Right lobe of liver (tissue), 6 donors: ENCODE measurements around the gene WFDC8. TPM values are rescaled to one million over a fixed set of nuclear protein-coding genes. Genes with fewer than 3 reads are reported as not detected.

Experiments
- ATAC-seq, 4 donors: fragments of 200-7000 bp; cut with Tn5 transposase; one replicate each; pipeline ENCODE4 v1.9.1; 2020; ENCODE audit warnings: mild to moderate bottlenecking in 4 of 4, moderate library complexity in 4 of 4
- DNase-seq, 3 donors: peaks; one replicate each; pipeline ENCODE4 v3.0.0-alpha.2; 2020
- H3K27ac ChIP-seq, 3 donors: fragments of 200-600 bp; one replicate each; pipeline ENCODE4 v1.8.0; 2022
- H3K27me3 ChIP-seq, 2 donors: fragments of 200-600 bp; one replicate each; pipeline ENCODE4 v1.8.0; 2022
- H3K36me3 ChIP-seq, 4 donors: fragments of 200-600 bp; sonication (generic) in 1 of 4; one replicate each; pipeline versions ENCODE4 v1.5.1 to v1.8.0; 2017 to 2022; ENCODE audit warnings: control low read depth in 1 of 4
- H3K4me1 ChIP-seq, 4 donors: fragments of 200-600 bp; sonication (generic) in 1 of 4; one replicate each; pipeline versions ENCODE4 v1.5.1 to v1.8.0; 2017 to 2022; ENCODE audit warnings: control low read depth in 1 of 4
- H3K4me3 ChIP-seq, 3 donors: fragments of 200-600 bp; one replicate each; pipeline ENCODE4 v1.8.0; 2022
- H3K9me3 ChIP-seq, 4 donors: fragments of 200-600 bp; sonication (generic) in 1 of 4; one replicate each; pipeline versions ENCODE4 v1.5.1 to v1.8.0; 2017 to 2022; ENCODE audit warnings: control low read depth in 1 of 4
- CTCF ChIP-seq, 4 donors: fragments of 200-600 bp in 3 of 4; fragments of 450-650 bp in 1 of 4; IDR thresholded peaks; one replicate each; pipeline versions ENCODE4 v1.5.1 to v1.8.0; 2016 to 2022; ENCODE audit warnings: antibody characterized with exemption in 4 of 4, mild to moderate bottlenecking in 2 of 4
- POLR2A ChIP-seq: fragments of 450-650 bp; IDR thresholded peaks from one replicate; pipeline ENCODE4 v1.6.1; 2017; ENCODE audit warnings: antibody characterized with exemption, mild to moderate bottlenecking
- WGBS: methylation state at CpG from one replicate; pipeline ENCODE4 v1.1.6; 2018; ENCODE audit warnings: low coverage, low lambda C conversion rate; ENCODE audit not compliant: insufficient coverage; ENCODE audit errors: missing lambda C conversion rate; 5-methylcytosine and 5-hydroxymethylcytosine counted together
- intact Hi-C, 2 donors: fragments of 100-400 bp; cut with DNase I; formaldehyde crosslinking; loops; one replicate each; pipeline versions ENCODE4 v1.11.2 to v1.14.1; 2022
- total RNA-seq, 6 experiments: library from RNA; depleted of rRNA in 2 of 6; stranded (reverse); fragments of >200 nt in 2 of 6; fragmentation: NEBNext Ultra II Directional in 3 of 6; extraction: Animal tissue kit (Norgen Biotek cat#: 25700) in 3 of 6; gene quantifications; one replicate each; pipeline versions ENCODE4 v1.1.0 to v1.2.4, GENCODE V29; 2016 to 2023
- donor health status: DM: no; HTN: yes; CAD: no.
- donor health status: DM: no; HTN: no; CAD: no.
- donor health status: DM: no; HTN: no; CAD: no.
- donor health status: DM: no; HTN: yes; CAD: no.
- donor health status: DM: no; HTN: yes; CAD: no.

WFDC8 gene
- total RNA-seq, 6 experiments from 2014 or later, result not detected

- peak in 3 of 4 donors; percentile 13 to 30 (median 26) for TF ChIP-seq CTCF (IDR thresholded peaks at IDR 0.05)
- no peak for TF ChIP-seq POLR2A
- Histone ChIP-seq H3K9me3 (no peaks in the 10 kb centered on the region), H3K36me3 (no peaks in the 10 kb centered on the region), H3K27me3 (no peaks in the 10 kb centered on the region), H3K4me1 (no peaks in the 10 kb centered on the region), H3K27ac (no peak overlapping the region), H3K4me3 (no peak overlapping the region)
- ATAC-seq (peak in 2 of 4 donors; percentile 32 to 41), DNase-seq (no peak)
- 14% methylated on average over 5 of the region's 5 CpGs for WGBS
- intact Hi-C loops, result loop anchor here in 1 of 2 donors (10.0 kb wide), 1 partner anchor 229 kb away; no protein-coding TSS in a partner anchor
These were observed 33.2 kb downstream of the WFDC8 start for GRCh38 chr20:45545754-45546453.

GRCh38 chr20:45545351-45545750 lies 33.7 kb downstream of the WFDC8 start:
- Histone ChIP-seq H3K4me1 (no peaks in the 10 kb centered on the region), H3K27me3 (no peaks in the 10 kb centered on the region), H3K4me3 (no peak overlapping the region), H3K27ac (no peak overlapping the region), H3K36me3 (no peaks in the 10 kb centered on the region), H3K9me3 (no peaks in the 10 kb centered on the region)
- DNase-seq, result no peak
- no peak for ATAC-seq
- no peak for TF ChIP-seq CTCF (IDR thresholded peaks at IDR 0.05)
- TF ChIP-seq POLR2A, result no peak
- intact Hi-C loops, result loop anchor here in 1 of 2 donors (10.0 kb wide), 1 partner anchor 229 kb away; no protein-coding TSS in a partner anchor
- 74% methylated on average over 3 of the region's 3 CpGs for WGBS

GRCh38 chr20:45539382-45539781 lies 39.7 kb downstream of the WFDC8 start, which contains the start of gene WFDC6:
Gene WFDC6, minus strand, starts transcription at chr20:45539482. Its CDS starts 75 bp downstream, at chr20:45539407.
- WGBS, result no CpG with 5 or more reads among the region's 2 CpGs

DNA sequence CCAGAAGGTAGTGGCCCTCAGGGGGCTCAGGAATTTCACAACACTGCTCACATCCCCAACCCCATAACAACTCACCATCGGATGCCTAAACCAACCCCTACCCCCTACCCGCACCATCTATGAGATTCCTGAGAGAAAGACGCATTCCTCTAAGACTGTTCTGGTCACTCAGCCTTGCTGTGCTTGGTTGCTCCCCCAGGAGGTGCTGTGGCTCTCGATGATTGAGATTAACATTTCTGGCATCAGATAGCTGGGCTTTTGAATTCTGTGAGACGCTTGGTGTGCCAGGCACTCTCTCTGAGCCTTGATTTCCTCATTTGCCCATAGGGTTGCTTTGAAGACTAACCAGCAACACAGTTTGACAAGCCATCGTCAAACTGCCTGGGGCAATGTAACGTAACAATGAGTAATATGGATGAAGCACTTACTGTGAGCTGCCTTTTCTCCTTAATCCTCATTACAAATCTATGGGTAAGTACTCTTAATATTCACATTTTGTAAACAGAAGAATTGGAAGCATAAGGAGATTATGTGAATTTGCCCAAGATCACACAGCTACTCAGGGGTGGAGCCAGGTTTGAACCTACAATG lies 40.8 kb downstream of the WFDC8 start:
- WGBS, result 51% methylated on average over 7 of the region's 7 CpGs
- DNase-seq, result no peak
- no peaks in the 10 kb centered on the region for H3K4me1 ChIP-seq
- no peak for TF ChIP-seq CTCF (IDR thresholded peaks at IDR 0.05)
- no peak for TF ChIP-seq POLR2A
- no peaks in the 10 kb centered on the region for H3K36me3 ChIP-seq
- H3K9me3 ChIP-seq, result no peaks in the 10 kb centered on the region
- ATAC-seq, result no peak
- no peaks in the 10 kb centered on the region for H3K27me3 ChIP-seq
- intact Hi-C loops, result no loop called here
- no peak overlapping the region for H3K4me3 ChIP-seq
- H3K27ac ChIP-seq, result no peak overlapping the region

More at GRCh38 chr20:45539382-45539781, 39.7 kb downstream of the WFDC8 start, which contains the start of gene WFDC6:
- intact Hi-C loops, result no loop called here
- DNase-seq (no peak), ATAC-seq (no peak)
- Histone ChIP-seq H3K4me3 (no peak within 1 kb of the TSS), H3K36me3 (no peaks in the 10 kb centered on the region), H3K27ac (no peak within 1 kb of the TSS), H3K9me3 (no peaks in the 10 kb centered on the region), H3K27me3 (no peaks in the 10 kb centered on the region), H3K4me1 (no peaks in the 10 kb centered on the region)
- no peak for TF ChIP-seq POLR2A
- TF ChIP-seq CTCF (IDR thresholded peaks at IDR 0.05), result no peak
